ENCODE data around the gene MICAL2. TPM values are rescaled to one million over a fixed set of nuclear protein-coding genes. Genes with fewer than 3 reads are reported as not detected.

Gene MICAL2
- total and polyA plus RNA-seq, 2 of the 13 experiments (the other 11 are each of a cell fraction or from before 2014, with no cell fraction given) = 0.78 to 1.1 TPM

DNA sequence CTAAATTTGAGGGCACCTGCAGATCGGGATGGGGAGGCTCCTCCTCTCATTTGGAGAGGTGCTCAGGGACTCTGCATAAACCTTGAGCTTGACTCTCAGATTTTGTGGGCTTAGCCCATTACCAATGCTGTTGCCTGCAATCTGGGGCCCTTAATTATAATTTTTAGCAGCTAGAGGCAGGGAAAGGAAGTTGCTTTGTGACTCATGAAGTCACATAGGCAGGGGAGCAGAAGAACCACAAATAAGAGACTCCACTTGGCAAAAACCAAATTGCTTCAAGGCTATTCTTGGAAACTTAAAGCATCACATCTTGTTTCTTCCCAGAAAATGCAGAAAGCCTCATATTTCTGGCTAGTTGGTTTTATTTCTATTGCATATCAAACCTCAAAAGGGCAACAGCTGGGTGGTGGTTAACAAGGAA lies 46.9 kb downstream of the MICAL2 start (continued):
- TF ChIP-seq SMARCC2 (IDR thresholded peaks at IDR 0.05) = no peak
- TF ChIP-seq, protein P1, sequence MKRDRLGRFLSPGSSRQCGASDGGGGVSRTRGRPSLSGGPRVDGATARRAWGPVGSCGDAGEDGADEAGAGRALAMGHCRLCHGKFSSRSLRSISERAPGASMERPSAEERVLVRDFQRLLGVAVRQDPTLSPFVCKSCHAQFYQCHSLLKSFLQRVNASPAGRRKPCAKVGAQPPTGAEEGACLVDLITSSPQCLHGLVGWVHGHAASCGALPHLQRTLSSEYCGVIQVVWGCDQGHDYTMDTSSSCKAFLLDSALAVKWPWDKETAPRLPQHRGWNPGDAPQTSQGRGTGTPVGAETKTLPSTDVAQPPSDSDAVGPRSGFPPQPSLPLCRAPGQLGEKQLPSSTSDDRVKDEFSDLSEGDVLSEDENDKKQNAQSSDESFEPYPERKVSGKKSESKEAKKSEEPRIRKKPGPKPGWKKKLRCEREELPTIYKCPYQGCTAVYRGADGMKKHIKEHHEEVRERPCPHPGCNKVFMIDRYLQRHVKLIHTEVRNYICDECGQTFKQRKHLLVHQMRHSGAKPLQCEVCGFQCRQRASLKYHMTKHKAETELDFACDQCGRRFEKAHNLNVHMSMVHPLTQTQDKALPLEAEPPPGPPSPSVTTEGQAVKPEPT (CRISPR knock-in tag; IDR thresholded peaks at IDR 0.05; ENCODE audit: low read depth) = no peak

DNA sequence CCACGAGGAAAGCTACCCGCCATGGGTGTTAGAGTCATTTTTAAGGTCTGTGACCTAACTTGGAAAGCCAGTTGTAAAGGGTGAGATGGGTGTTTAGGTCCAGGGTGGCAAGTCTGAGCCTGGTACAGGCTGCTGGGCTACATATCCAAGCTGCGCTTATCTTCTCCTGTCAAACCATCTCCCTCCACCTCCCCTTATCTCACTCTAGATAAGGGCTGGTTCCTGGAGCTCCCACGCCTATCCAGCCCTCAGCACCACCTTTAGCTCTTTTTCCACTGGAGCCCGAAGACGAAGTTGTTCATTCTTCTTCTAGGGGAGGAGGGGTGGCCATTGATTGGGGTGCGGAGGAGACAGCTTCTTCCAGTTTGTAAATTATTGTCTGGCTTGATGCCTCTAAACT lies 48.5 kb downstream of the MICAL2 start:
- H4K20me1 ChIP-seq (ENCODE audit: insufficient read depth, low read length) = no peaks in the 10 kb centered on the region
- in situ Hi-C loops (cut with HindIII; ENCODE audit: extremely low pct_ligation_motif_present, low pct_unique_long_range_greater_than_20kb) = no loop called here
- ATAC-seq (no peak), FAIRE-seq (no peak), DNase-seq (ENCODE audit: low spot score) (no peak)
- no peak overlapping the region for H3K9ac ChIP-seq (ENCODE audit: insufficient read depth, low read depth, low read length)
- H3K27ac ChIP-seq (ENCODE audit: extremely low read length, insufficient read depth, low read length) = no peak overlapping the region
- H3K36me3 ChIP-seq (replicated peaks in 1 of 2; ENCODE audit: control insufficient read depth in 1 of 2, insufficient read depth in 2 of 2, low read length in 2 of 2) = no peaks in the 10 kb centered on the region
- no peak overlapping the region for H3K4me2 ChIP-seq (ENCODE audit: low read depth, low read length)
- H3K4me3 ChIP-seq (replicated peaks in 1 of 3; ENCODE audit: insufficient read depth in 1 of 3, low read depth in 2 of 3, low read length in 3 of 3) = no peak overlapping the region
- H3K79me2 ChIP-seq (ENCODE audit: insufficient read depth, low read length) = no peaks in the 10 kb centered on the region
- no peak overlapping the region for H2AFZ ChIP-seq (ENCODE audit: low read length)
- WGBS (ENCODE audit: low lambda C conversion rate) = 89% methylated on average over 7 of the region's 7 CpGs
- BruUV-seq (replicated peaks) = no TSS peak
- POLR2A ChIA-PET = no interaction called here
- intact Hi-C loops (cut with micrococcal nuclease; ENCODE audit: unreplicated experiment) = no loop called here
- H3K4me1 ChIP-seq (ENCODE audit: insufficient read depth, low read length) = peaks cover 11% of the 10 kb centered on the region
- CTCF ChIA-PET (ENCODE audit: low intra/inter-chr PET ratio, low total read pairs) = no interaction called here
- H3K9me3 ChIP-seq (ENCODE audit: low read length) = no peaks in the 10 kb centered on the region
- no peaks in the 10 kb centered on the region for H3K27me3 ChIP-seq (ENCODE audit: control insufficient read depth in 1 of 2, insufficient read depth in 2 of 2, low read length in 2 of 2)
- TF ChIP-seq ZNF431 (CRISPR knock-in tag; IDR thresholded peaks at IDR 0.05; ENCODE audit: borderline replicate concordance, low read depth) (no peak), ZNF589 (CRISPR knock-in tag; conservative IDR thresholded peaks at IDR 0.05) (no peak), MZF1 (CRISPR knock-in tag; IDR thresholded peaks at IDR 0.05; ENCODE audit: borderline replicate concordance) (no peak), ELF3 (CRISPR knock-in tag; IDR thresholded peaks at IDR 0.05) (no peak), ZNF549 (CRISPR knock-in tag; IDR thresholded peaks at IDR 0.05) (no peak), ZNF547 (CRISPR knock-in tag; IDR thresholded peaks at IDR 0.05) (no peak), ZNF619 (CRISPR knock-in tag; IDR thresholded peaks at IDR 0.05) (no peak), CHCHD3 (CRISPR knock-in tag; IDR thresholded peaks at IDR 0.05) (no peak), ATF7-NPFF (CRISPR knock-in tag; IDR thresholded peaks at IDR 0.05; ENCODE audit: low read depth) (no peak), ZNF441 (CRISPR knock-in tag; IDR thresholded peaks at IDR 0.05; ENCODE audit: borderline replicate concordance) (no peak)
- TF ChIP-seq, protein P2, sequence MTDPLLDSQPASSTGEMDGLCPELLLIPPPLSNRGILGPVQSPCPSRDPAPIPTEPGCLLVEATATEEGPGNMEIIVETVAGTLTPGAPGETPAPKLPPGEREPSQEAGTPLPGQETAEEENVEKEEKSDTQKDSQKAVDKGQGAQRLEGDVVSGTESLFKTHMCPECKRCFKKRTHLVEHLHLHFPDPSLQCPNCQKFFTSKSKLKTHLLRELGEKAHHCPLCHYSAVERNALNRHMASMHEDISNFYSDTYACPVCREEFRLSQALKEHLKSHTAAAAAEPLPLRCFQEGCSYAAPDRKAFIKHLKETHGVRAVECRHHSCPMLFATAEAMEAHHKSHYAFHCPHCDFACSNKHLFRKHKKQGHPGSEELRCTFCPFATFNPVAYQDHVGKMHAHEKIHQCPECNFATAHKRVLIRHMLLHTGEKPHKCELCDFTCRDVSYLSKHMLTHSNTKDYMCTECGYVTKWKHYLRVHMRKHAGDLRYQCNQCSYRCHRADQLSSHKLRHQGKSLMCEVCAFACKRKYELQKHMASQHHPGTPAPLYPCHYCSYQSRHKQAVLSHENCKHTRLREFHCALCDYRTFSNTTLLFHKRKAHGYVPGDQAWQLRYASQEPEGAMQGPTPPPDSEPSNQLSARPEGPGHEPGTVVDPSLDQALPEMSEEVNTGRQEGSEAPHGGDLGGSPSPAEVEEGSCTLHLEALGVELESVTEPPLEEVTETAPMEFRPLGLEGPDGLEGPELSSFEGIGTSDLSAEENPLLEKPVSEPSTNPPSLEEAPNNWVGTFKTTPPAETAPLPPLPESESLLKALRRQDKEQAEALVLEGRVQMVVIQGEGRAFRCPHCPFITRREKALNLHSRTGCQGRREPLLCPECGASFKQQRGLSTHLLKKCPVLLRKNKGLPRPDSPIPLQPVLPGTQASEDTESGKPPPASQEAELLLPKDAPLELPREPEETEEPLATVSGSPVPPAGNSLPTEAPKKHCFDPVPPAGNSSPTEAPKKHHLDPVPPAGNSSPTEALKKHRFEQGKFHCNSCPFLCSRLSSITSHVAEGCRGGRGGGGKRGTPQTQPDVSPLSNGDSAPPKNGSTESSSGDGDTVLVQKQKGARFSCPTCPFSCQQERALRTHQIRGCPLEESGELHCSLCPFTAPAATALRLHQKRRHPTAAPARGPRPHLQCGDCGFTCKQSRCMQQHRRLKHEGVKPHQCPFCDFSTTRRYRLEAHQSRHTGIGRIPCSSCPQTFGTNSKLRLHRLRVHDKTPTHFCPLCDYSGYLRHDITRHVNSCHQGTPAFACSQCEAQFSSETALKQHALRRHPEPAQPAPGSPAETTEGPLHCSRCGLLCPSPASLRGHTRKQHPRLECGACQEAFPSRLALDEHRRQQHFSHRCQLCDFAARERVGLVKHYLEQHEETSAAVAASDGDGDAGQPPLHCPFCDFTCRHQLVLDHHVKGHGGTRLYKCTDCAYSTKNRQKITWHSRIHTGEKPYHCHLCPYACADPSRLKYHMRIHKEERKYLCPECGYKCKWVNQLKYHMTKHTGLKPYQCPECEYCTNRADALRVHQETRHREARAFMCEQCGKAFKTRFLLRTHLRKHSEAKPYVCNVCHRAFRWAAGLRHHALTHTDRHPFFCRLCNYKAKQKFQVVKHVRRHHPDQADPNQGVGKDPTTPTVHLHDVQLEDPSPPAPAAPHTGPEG (CRISPR knock-in tag; IDR thresholded peaks at IDR 0.05) = no peak
- TF ChIP-seq, protein P3, sequence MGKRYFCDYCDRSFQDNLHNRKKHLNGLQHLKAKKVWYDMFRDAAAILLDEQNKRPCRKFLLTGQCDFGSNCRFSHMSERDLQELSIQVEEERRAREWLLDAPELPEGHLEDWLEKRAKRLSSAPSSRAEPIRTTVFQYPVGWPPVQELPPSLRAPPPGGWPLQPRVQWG (CRISPR knock-in tag; IDR thresholded peaks at IDR 0.05; ENCODE audit: borderline replicate concordance, low read depth) = no peak
